GM21737 (cell line): ENCODE measurements around the gene RARS1.

ENCODE experiments used
- ATAC-seq: cut with Tn5 transposase; IDR thresholded peaks from one replicate; pipeline ENCODE4 v1.9.1; 2021; ENCODE audit warnings: mild to moderate bottlenecking, moderate library complexity; ENCODE audit not compliant: unreplicated experiment

RARS1 gene

DNA sequence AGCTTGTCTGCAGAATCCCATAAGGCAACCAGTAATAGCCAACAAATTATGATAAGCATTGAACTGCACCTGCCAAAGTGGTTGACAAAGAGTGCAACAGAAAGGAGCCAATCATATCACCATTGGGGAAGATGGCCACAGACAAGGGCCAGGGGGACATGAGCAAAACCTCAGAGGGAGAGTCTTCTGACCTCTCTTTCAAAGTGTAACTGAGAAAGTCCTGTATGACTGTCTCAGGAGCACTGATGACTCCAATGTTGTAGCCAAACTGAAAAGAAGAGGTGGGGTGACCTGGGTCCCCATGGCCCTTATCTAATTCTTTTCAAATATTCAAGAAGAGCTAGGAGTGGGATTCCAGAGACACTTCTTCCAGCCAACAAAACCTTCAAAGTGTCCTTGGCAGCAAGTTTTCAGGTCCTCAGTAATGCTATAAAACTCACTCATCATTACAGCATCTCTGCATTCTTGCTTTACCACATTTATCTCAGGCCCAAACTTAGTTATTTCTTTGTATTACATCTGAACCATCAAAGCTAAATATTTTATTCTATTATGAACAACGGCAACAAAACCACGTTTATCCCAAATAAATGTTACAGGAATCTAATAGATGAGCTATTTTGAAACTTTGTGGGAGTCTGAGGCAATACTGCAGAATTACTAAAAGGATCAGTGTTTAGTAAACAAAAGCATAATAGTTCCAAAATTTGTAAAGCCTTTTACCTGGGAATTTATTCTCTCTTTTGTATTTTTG lies 67.3 kb downstream of the RARS1 start:
- no peak for ATAC-seq

DNA sequence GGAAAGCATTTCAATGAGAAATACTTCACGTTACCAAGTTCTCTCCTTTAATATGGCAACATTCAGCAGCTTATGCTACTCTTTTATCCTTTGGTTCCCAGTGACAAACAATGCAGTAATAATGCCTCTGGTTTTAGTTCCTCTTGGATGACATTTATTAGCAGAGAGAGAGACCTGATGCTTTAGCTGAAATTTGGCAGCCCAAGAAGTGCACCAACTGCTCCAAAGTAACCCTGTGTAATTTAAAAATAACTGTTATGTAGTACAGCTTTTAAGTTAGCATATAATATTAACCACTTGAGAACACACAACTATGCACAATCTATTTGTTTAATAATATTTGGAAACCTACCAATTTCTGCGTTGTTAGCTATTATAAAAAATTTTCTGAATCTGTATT lies 71.1 kb downstream of the RARS1 start:
- ATAC-seq = no peak

GRCh38 chr5:168562279-168562678 lies 76.0 kb downstream of the RARS1 start:
- ATAC-seq = no peak

DNA sequence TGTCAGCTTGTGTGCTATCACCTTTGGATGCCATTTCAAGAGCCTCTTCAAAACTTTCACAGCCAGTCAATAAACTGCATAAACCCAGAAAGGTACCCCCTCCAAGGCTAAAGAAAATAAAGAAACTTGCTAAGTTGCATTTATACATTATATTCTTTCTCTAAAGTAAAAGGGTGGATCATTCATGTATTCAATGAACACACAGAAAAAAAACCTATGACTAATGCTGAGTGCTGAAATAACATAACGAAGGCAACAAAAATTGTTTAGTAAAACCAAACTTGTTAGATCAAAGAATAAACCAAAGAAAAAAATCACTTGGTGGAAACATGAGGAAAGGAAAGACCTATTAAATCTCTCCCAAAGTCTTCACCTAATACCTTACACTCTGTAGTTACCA lies 77.7 kb downstream of the RARS1 start:
- no peak for ATAC-seq

DNA sequence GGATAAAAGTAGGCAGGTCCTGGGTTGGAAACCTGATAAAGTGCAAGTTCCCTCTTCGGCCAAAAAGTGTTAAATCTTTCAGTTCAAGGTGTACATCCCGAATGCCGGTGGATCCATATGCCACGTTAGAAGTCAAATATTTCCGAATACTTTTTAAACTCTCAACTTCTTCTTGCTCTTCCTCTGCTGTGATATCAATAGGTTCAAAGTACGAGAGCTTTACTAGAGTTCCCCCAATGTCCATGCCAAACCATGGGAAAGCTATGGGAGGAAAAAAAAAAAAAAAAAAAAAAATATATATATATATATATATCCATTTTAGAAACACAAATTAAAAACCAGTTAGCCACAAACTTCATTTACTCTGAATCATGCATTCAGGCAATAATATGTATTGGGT lies 82.5 kb downstream of the RARS1 start:
- no peak for ATAC-seq
